NCI-H2227 (cell line): Measurements from ENCODE around the gene KRI1.
A peak's percentile ranks its signal among the peaks of the same experiment; 100 is the strongest.

Experiments used
- DNase-seq: peaks from one replicate; lab custom pipeline; 2025; ENCODE audit not compliant: unreplicated experiment; lab: John Stamatoyannopoulos, UW

KRI1 gene

GRCh38 chr19:10565567-10566407 is at the start of gene KRI1:
Gene KRI1 (minus strand): TSS chr19:10566010. CDS start chr19:10565999, 11 bp downstream.
- peak; percentile 96 for DNase-seq

- no peak for DNase-seq
Measured at GRCh38 chr19:10612499-10613119, 46.8 kb upstream of the KRI1 start.

- DNase-seq, result no peak
Measured at GRCh38 chr19:10611907-10612306, 46.1 kb upstream of the KRI1 start.

GRCh38 chr19:10604460-10604980 is 38.7 kb upstream of the KRI1 start:
- no peak for DNase-seq

GRCh38 chr19:10603873-10604459 is 38.2 kb upstream of the KRI1 start:
- no peak for DNase-seq

- DNase-seq, result no peak
Measured at GRCh38 chr19:10603084-10603872, 37.5 kb upstream of the KRI1 start.

- peak; percentile 79 for DNase-seq
Measured at GRCh38 chr19:10602330-10603083, 36.7 kb upstream of the KRI1 start.

GRCh38 chr19:10601999-10602329 is 36.2 kb upstream of the KRI1 start:
- DNase-seq, result no peak

- DNase-seq, result no peak
Measured at GRCh38 chr19:10600149-10600548, 34.3 kb upstream of the KRI1 start.

GRCh38 chr19:10593820-10594637 is 28.2 kb upstream of the KRI1 start:
- no peak for DNase-seq

GRCh38 chr19:10593148-10593547 is 27.3 kb upstream of the KRI1 start:
- no peak for DNase-seq

- DNase-seq, result no peak
Measured at GRCh38 chr19:10587839-10588150, 22.0 kb upstream of the KRI1 start.

GRCh38 chr19:10587022-10587838 is 21.4 kb upstream of the KRI1 start, which contains the start of gene AP1M2:
Gene AP1M2 (minus strand): TSS chr19:10587312. CDS start chr19:10587231, 81 bp downstream.
- no peak for DNase-seq

GRCh38 chr19:10586396-10586795 is 20.6 kb upstream of the KRI1 start:
- no peak for DNase-seq

- no peak for DNase-seq
Measured at GRCh38 chr19:10583036-10583776, 17.4 kb upstream of the KRI1 start.

- DNase-seq, result no peak
Measured at GRCh38 chr19:10582091-10582490, 16.3 kb upstream of the KRI1 start.

GRCh38 chr19:10580979-10581631 is 15.3 kb upstream of the KRI1 start:
- peak; percentile 91 for DNase-seq

- no peak for DNase-seq
Measured at GRCh38 chr19:10577951-10578350, 12.1 kb upstream of the KRI1 start.
